Suppressor macrophage (primary cell): ENCODE measurements around the gene SCAANT1.

ENCODE experiments used
- DNase-seq, 4 experiments: peaks; one replicate each; pipeline ENCODE4 v3.0.0-alpha.2; 2020 to 2022

The SCAANT1 gene

DNA sequence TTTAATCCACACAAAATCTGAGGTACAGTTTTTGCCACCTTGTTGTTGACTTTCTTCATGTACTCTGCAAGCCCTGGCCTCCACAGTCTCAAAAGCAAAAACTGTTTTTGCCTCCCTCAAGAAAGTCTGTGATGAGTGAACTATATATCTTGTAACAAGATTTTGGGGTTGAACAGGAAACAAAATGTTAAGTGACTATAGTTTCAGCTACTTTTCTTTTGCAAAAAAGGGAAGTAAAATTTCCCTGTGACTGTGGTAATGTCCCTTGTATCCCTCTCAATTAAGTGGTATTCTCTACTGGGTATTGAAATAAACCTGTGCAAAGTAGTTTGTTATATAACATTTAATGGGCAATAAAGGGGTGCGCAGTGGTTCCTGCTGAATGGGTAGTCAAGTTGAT lies 21.3 kb upstream of the SCAANT1 start:
- DNase-seq, result peak in 2 of 4 experiments; percentile 69 to 71

- no peak for DNase-seq
Measured at GRCh38 chr3:63932509-63933212, 20.5 kb upstream of the SCAANT1 start.

GRCh38 chr3:63931290-63931689 lies 19.1 kb upstream of the SCAANT1 start:
- no peak for DNase-seq

GRCh38 chr3:63927422-63928280 lies 15.5 kb upstream of the SCAANT1 start:
- DNase-seq, result peak; percentile 23 to 62 (median 45)

GRCh38 chr3:63926309-63926708 lies 14.1 kb upstream of the SCAANT1 start:
- no peak for DNase-seq

DNA sequence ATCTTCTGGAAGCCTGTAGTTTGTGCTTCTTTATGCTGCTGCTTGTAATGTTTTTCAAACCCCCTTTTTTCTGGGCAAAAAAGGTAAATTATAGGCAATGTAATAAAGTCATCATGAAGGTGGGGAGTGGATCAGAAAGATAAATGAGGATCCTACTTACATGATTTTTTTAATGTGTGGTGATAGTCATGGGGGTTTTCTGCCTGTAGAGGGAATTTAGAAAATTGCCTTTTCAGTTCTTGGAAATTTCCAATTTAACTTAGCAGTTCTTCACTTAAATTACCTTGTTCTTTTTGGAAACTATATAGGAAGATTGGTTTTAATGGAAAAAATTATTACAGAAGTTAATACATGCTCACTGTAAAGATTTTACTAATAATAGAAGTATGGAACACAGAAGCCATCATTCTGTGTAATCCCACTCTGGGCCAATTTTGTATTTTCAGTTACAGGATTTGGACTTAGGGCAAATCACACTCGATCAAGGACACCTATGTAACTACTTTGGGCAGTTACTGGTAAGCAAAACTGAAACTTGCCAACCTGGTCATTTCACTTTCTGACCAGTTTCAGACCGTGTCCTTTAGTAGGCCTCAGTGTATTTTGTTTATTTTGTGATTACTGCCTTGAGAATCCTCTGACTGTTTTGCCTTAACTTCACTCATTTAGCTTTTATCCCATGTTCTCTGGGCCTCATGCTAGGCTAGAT lies 10.5 kb upstream of the SCAANT1 start:
- DNase-seq, result no peak

GRCh38 chr3:63921741-63922482 lies 9.7 kb upstream of the SCAANT1 start:
- peak; percentile 73 to 93 (median 84) for DNase-seq

DNA sequence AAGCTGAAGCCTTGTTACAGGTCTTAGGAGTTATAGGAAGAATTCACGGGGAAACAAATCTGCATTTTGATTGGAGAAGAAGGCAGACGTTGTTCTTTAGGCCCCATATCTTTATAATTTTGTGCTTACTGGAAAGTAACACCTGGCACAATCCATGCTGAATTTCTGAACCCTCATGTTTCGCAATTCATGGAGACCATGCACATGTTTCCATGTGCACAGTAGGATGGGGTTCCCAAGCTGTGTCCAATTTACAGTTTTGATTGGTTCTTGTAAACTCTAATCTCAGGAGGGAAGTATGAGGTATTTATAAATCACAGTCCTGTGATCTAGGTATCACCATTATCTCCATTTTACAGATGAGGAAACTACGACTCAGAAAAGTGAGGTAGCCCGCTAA lies 7.8 kb upstream of the SCAANT1 start:
- DNase-seq, result no peak

GRCh38 chr3:63918321-63918720 lies 6.1 kb upstream of the SCAANT1 start:
- DNase-seq, result no peak

- DNase-seq, result peak in 3 of 4 experiments; percentile 30 to 49 (median 40)
Measured at GRCh38 chr3:63914312-63914711, 2.1 kb upstream of the SCAANT1 start.

GRCh38 chr3:63912768-63913588 lies 795 bp upstream of the SCAANT1 start:
- no peak for DNase-seq

DNA sequence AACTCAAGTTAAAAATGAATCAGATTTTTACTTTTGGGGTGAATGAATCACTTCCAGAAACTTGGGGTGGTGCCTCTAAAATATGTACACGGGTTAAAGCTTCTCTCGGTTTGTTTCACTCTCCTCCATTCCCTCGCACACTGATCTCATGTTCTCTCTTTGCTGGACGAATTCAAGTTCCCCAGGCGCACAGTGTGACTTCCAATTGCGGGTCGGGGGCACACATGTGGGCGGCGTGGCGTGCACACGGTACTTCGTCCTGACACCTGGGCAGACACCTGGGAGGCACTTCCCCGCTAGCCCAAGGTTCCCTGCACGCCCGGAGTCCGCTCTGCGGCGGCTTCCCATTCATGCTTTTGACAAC lies 692 bp downstream of the SCAANT1 start:
- DNase-seq, result peak in 1 of 4 experiments; percentile 21

- no peak for DNase-seq
Measured at GRCh38 chr3:63910891-63911290, 1.3 kb downstream of the SCAANT1 start.

GRCh38 chr3:63910001-63910400 lies 2.2 kb downstream of the SCAANT1 start:
- peak in 2 of 4 experiments; percentile 26 to 43 for DNase-seq

DNA sequence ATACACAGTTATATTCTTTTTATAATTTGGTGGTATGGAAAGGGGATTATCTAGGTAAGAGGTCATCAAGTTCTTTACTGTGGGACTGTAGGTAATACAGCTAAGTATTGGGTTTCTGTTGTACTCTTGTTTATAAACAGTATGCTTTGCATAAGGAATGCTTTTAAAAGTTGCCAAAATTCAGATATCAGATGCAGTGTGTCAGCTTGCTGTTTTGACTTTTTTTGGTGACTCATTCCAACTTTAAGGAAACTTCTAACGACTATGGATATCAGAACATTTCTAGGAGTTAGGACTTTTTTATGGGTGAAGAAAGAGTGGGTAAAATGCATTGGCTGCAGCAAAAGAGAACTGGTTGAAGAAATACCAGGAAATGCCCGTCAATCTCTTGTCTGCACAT lies 2.8 kb downstream of the SCAANT1 start:
- DNase-seq, result no peak

GRCh38 chr3:63908776-63909175 lies 3.4 kb downstream of the SCAANT1 start:
- DNase-seq, result no peak

GRCh38 chr3:63908081-63908736 lies 4.0 kb downstream of the SCAANT1 start:
- DNase-seq, result no peak

DNA sequence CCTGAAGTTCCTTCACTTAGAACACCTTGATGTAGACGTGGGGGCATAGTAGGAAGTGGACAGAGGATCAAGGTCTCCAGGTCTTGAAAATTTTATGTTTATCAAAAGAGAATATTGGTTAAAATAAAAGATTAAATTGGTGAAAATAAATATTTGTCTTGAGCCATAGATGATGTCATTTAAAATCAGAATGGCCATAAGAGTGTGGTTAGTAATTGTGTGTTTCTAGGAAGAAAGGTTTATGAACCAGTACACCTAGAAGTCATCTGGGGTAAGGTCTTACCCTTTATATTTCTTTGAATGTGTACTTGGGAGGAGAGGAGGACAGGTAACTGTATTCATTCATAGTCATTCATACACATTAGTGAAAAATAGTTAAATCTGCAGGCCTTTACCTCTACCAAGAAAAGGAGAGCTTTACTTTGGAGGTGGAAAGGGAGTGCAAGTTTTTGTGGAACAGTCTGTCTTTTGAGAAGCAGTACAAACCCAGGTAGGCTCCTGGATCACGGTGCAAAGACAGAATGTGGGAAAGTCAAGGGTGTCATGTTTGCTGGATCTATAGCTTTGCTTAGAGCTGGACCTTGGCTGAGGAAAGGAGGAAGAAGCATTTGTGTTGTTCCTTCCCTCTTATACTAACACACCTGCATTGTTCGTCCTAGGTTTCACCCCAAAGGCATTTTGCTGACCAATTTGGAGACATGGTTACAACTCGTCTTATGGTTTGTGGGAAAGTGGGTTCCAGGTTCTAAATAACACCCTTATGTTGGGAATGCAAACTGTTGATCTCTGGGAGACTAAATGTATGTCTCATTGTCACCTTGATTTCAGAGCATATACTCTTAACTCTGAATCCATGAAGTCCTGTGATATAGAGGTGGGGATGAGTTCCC lies 6.2 kb downstream of the SCAANT1 start:
- DNase-seq, result no peak

GRCh38 chr3:63900459-63900858 lies 11.7 kb downstream of the SCAANT1 start:
- peak; percentile 54 to 78 (median 62) for DNase-seq

GRCh38 chr3:63900010-63900409 lies 12.2 kb downstream of the SCAANT1 start:
- DNase-seq, result no peak
